Panc1 (cell line): ENCODE data around the gene PTCD2. TPM values are rescaled to one million over a fixed set of nuclear protein-coding genes. Genes with fewer than 3 reads are reported as not detected.

Experiments
- ATAC-seq: fragments of 200-7000 bp; cut with Tn5 transposase; 2 replicates; pipeline ENCODE4 v1.9.1; 2020; ENCODE audit warnings: mild to moderate bottlenecking, moderate library complexity
- BruUV-seq: library from RNA; stranded (reverse); fragments of 400-500 nt; replicated peaks from 2 replicates; lab custom pipeline; 2021; lab: Mats Ljungman, UMichigan
- CTCF ChIA-PET: fragments of 300-600 bp; sonication (Branson Sonifier 250); formaldehyde crosslinking; loops from one replicate; lab custom pipeline; 2022; ENCODE audit warnings: antibody characterized with exemption; lab: Charles Lee
- POLR2A ChIA-PET: fragments of 300-600 bp; sonication (Branson Sonifier 250); formaldehyde crosslinking; loops from one replicate; lab custom pipeline; 2022; ENCODE audit warnings: antibody characterized with exemption; lab: Charles Lee
- DNase-seq: peaks from one replicate; pipeline ENCODE4 v3.0.0-alpha.2; 2010; ENCODE audit warnings: low read depth, low spot score
- H3K27ac ChIP-seq: 2 replicates; pipeline ENCODE4 v1.5.1; 2011; ENCODE audit warnings: mild to moderate bottlenecking, low read length, inconsistent platforms
- H3K27me3 ChIP-seq: fragments of 200-500 bp; sonication (Bioruptor generic); 2 replicates; pipeline ENCODE4 v1.6.0; 2014; ENCODE audit warnings: low read length, inconsistent platforms; ENCODE audit not compliant: control insufficient read depth, insufficient read depth
- H3K36me3 ChIP-seq: fragments of 200-500 bp; sonication (Bioruptor generic); 2 replicates; pipeline ENCODE4 v1.5.1; 2014; ENCODE audit warnings: inconsistent platforms, mild to moderate bottlenecking, low read length, moderate library complexity; ENCODE audit not compliant: control insufficient read depth, insufficient read depth
- H3K4me1 ChIP-seq: 2 replicates; pipeline ENCODE4 v1.5.1; 2011; ENCODE audit warnings: inconsistent platforms, mild to moderate bottlenecking, low read length, moderate library complexity; ENCODE audit not compliant: control insufficient read depth, insufficient read depth
- H3K4me3 ChIP-seq, 2 experiments: 2 replicates each; pipeline ENCODE4 v1.5.1; 2011 to 2012; ENCODE audit warnings: low read depth in 2 of 2, low read length in 2 of 2, mild to moderate bottlenecking in 2 of 2, inconsistent platforms in 1 of 2, moderate library complexity in 1 of 2
- H3K9me3 ChIP-seq: fragments of 200-500 bp; sonication (Bioruptor generic); 2 replicates; pipeline ENCODE4 v1.5.1; 2014; ENCODE audit warnings: low read depth, mild to moderate bottlenecking, inconsistent platforms, low read length, moderate library complexity; ENCODE audit not compliant: control insufficient read depth, insufficient read depth
- POLR2AphosphoS5 ChIP-seq: IDR thresholded peaks from 2 replicates; pipeline ENCODE4 v1.6.1; 2012; ENCODE audit warnings: mild to moderate bottlenecking, low read depth, low read length, moderate library complexity
- REST ChIP-seq, 2 experiments: IDR thresholded peaks; 2 replicates each; pipeline ENCODE4 v1.6.1; 2011 to 2012; ENCODE audit warnings: low read depth in 2 of 2, control low read depth in 1 of 2, low read length in 1 of 2, mild to moderate bottlenecking in 1 of 2, moderate library complexity in 1 of 2; ENCODE audit not compliant: insufficient read depth in 1 of 2
- SIN3A ChIP-seq: IDR thresholded peaks from 2 replicates; pipeline ENCODE4 v1.6.1; 2012; ENCODE audit warnings: low read depth, mild to moderate bottlenecking, low read length, moderate library complexity, borderline replicate concordance; ENCODE audit not compliant: insufficient read depth
- TCF7L2 ChIP-seq: IDR thresholded peaks from 2 replicates; pipeline ENCODE4 v1.6.1; 2011; ENCODE audit warnings: mild to moderate bottlenecking, low read depth, low read length, inconsistent platforms
- in situ Hi-C: cut with HindIII; loops from 2 replicates; pipeline ENCODE4 v1.10.0; 2016; ENCODE audit warnings: low sequenced_read_pairs, low pct_unique_long_range_greater_than_20kb
- intact Hi-C: fragments of 100-400 bp; cut with micrococcal nuclease; formaldehyde crosslinking; loops from one replicate; pipeline ENCODE4 v1.10.0; 2022; ENCODE audit not compliant: unreplicated experiment
- total RNA-seq: library from RNA; stranded (reverse); gene quantifications from one replicate; pipeline ENCODE4 v1.2.1, GENCODE V29; 2021; ENCODE audit not compliant: unreplicated experiment
- TF ChIP-seq, protein P1 (sequence below): fragments of 450-650 bp; IDR thresholded peaks from 2 replicates; pipeline ENCODE4 v1.5.1; 2017; ENCODE audit warnings: mild to moderate bottlenecking

PTCD2 gene
- total RNA-seq, 1 experiment from 2014 or later: 13.0 TPM

- DNase-seq: no peak
- intact Hi-C loops (no loop called here), in situ Hi-C loops (no loop called here)
- no peaks in the 10 kb centered on the region for H3K27me3 ChIP-seq
- ChIA-PET CTCF (no interaction called here), POLR2A (no interaction called here)
- 0 out of 2 replicates have a peak, but pooled peaks cover 2% of the 10 kb centered on the region for H3K4me1 ChIP-seq
- no peak overlapping the region for H3K27ac ChIP-seq
- TF ChIP-seq POLR2AphosphoS5 (no peak), SIN3A (no peak), TCF7L2 (no peak), REST (IDR thresholded peaks at IDR 0.05; ENCODE audit: insufficient read depth in 1 of 2, low read depth in 2 of 2, low read length in 1 of 2) (no peak)
- TF ChIP-seq, protein P1, sequence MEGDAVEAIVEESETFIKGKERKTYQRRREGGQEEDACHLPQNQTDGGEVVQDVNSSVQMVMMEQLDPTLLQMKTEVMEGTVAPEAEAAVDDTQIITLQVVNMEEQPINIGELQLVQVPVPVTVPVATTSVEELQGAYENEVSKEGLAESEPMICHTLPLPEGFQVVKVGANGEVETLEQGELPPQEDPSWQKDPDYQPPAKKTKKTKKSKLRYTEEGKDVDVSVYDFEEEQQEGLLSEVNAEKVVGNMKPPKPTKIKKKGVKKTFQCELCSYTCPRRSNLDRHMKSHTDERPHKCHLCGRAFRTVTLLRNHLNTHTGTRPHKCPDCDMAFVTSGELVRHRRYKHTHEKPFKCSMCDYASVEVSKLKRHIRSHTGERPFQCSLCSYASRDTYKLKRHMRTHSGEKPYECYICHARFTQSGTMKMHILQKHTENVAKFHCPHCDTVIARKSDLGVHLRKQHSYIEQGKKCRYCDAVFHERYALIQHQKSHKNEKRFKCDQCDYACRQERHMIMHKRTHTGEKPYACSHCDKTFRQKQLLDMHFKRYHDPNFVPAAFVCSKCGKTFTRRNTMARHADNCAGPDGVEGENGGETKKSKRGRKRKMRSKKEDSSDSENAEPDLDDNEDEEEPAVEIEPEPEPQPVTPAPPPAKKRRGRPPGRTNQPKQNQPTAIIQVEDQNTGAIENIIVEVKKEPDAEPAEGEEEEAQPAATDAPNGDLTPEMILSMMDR: no peak
- no peak overlapping the region for H3K4me3 ChIP-seq
- no TSS peak for BruUV-seq
- no peaks in the 10 kb centered on the region for H3K9me3 ChIP-seq
- H3K36me3 ChIP-seq: no peaks in the 10 kb centered on the region; the same call in 1 of the 2 replicates
- ATAC-seq: no peak
These were observed 44.0 kb downstream of the PTCD2 start for GRCh38 chr5:72364171-72364570.

- TF ChIP-seq, protein P1: no peak
- no peak for TF ChIP-seq TCF7L2
- no peak for TF ChIP-seq SIN3A
- no peak for TF ChIP-seq REST (IDR thresholded peaks at IDR 0.05; ENCODE audit: insufficient read depth in 1 of 2, low read depth in 2 of 2, low read length in 1 of 2)
- TF ChIP-seq POLR2AphosphoS5: no peak
- CTCF ChIA-PET: interaction anchor here (1.9 kb wide), 1 partner anchor 159 kb away, joined by 9 read pairs; no protein-coding TSS in a partner anchor
These were observed 44.8 kb downstream of the PTCD2 start for GRCh38 chr5:72364951-72365350.

More at GRCh38 chr5:72364951-72365350, 44.8 kb downstream of the PTCD2 start:
- ATAC-seq (no peak), DNase-seq (no peak)
- Histone ChIP-seq H3K4me3 (no peak overlapping the region), H3K36me3 (no peaks in the 10 kb centered on the region), H3K9me3 (no peaks in the 10 kb centered on the region), H3K27ac (no peak overlapping the region), H3K27me3 (no peaks in the 10 kb centered on the region), H3K4me1 (0 out of 2 replicates have a peak, but pooled peaks cover 2% of the 10 kb centered on the region)
- intact Hi-C loops: loop anchor here (5.0 kb wide), 1 partner anchor 157 kb away; no protein-coding TSS in a partner anchor
- no TSS peak for BruUV-seq
- POLR2A ChIA-PET: no interaction called here
- in situ Hi-C loops: no loop called here
